Measurements from ENCODE around the gene IPPK.

Gene IPPK

GRCh38 chr9:92644278-92644677 is 25.7 kb downstream of the IPPK start:
- intact Hi-C loops (cut with DNase I), result no loop called here
- DNase-seq, result peak in 4 of 42 donors; percentile 0 to 9 (median 5)

GRCh38 chr9:92642564-92642963 is 27.4 kb downstream of the IPPK start:
- DNase-seq, result peak in 5 of 42 donors; percentile 3 to 23 (median 5)
- intact Hi-C loops (cut with DNase I), result no loop called here

- intact Hi-C loops (cut with DNase I), result no loop called here
- DNase-seq, result peak in 8 of 42 donors; percentile 3 to 25 (median 20)
Measured at GRCh38 chr9:92642041-92642451, 27.9 kb downstream of the IPPK start.

- intact Hi-C loops (cut with DNase I), result no loop called here
- DNase-seq, result peak in 6 of 42 donors; percentile 3 to 26 (median 10)
Measured at GRCh38 chr9:92641092-92641809, 28.7 kb downstream of the IPPK start.

- peak in 7 of 42 donors; percentile 2 to 19 (median 7) for DNase-seq
- intact Hi-C loops (cut with DNase I), result no loop called here
Measured at GRCh38 chr9:92640398-92641091, 29.4 kb downstream of the IPPK start.

- intact Hi-C loops (cut with DNase I), result no loop called here
- peak in 9 of 42 donors; percentile 6 to 34 (median 21) for DNase-seq
Measured at GRCh38 chr9:92639791-92640271, 30.1 kb downstream of the IPPK start.

- DNase-seq, result peak in 4 of 42 donors; percentile 3 to 13 (median 7)
- intact Hi-C loops (cut with DNase I), result no loop called here
Measured at GRCh38 chr9:92639124-92639523, 30.8 kb downstream of the IPPK start.

GRCh38 chr9:92638621-92639101 is 31.3 kb downstream of the IPPK start:
- DNase-seq, result peak in 7 of 42 donors; percentile 6 to 31 (median 8)

GRCh38 chr9:92637886-92638620 is 31.9 kb downstream of the IPPK start:
- intact Hi-C loops (cut with DNase I), result no loop called here
- DNase-seq, result peak in 11 of 42 donors; percentile 1 to 32 (median 13)

More at GRCh38 chr9:92638621-92639101, 31.3 kb downstream of the IPPK start:
- intact Hi-C loops (cut with DNase I), result no loop called here

- intact Hi-C loops (cut with DNase I), result no loop called here
- DNase-seq, result peak in 12 of 42 donors; percentile 3 to 41 (median 14)
Measured at GRCh38 chr9:92637326-92637725, 32.6 kb downstream of the IPPK start.

GRCh38 chr9:92636627-92637026 is 33.3 kb downstream of the IPPK start:
- intact Hi-C loops (cut with DNase I), result no loop called here
- peak in 9 of 42 donors; percentile 4 to 31 (median 16) for DNase-seq

GRCh38 chr9:92635760-92636159 is 34.2 kb downstream of the IPPK start:
- intact Hi-C loops (cut with DNase I), result no loop called here
- DNase-seq, result peak in 9 of 42 donors; percentile 4 to 22 (median 18)

- intact Hi-C loops (cut with DNase I), result loop anchor here (5.0 kb wide), 1 partner anchor 498 kb away; no protein-coding TSS in a partner anchor
- peak; percentile 56 to 89 (median 81) for DNase-seq
Measured at GRCh38 chr9:92634712-92635605, 35.0 kb downstream of the IPPK start.

- intact Hi-C loops (cut with DNase I), result loop anchor here (5.0 kb wide), 1 partner anchor 496 kb away; no protein-coding TSS in a partner anchor
Measured at GRCh38 chr9:92633614-92634278, 36.2 kb downstream of the IPPK start.

GRCh38 chr9:92632641-92633040 is 37.3 kb downstream of the IPPK start:
- intact Hi-C loops (cut with DNase I), result loop anchor here (5.0 kb wide), 1 partner anchor 495 kb away; no protein-coding TSS in a partner anchor

More at GRCh38 chr9:92633614-92634278, 36.2 kb downstream of the IPPK start:
- DNase-seq, result peak in 11 of 42 donors; percentile 5 to 31 (median 14)

GRCh38 chr9:92631452-92632343 is 38.2 kb downstream of the IPPK start:
- intact Hi-C loops (cut with DNase I), result loop anchor here (5.0 kb wide), 1 partner anchor 494 kb away; no protein-coding TSS in a partner anchor
- peak in 13 of 42 donors; percentile 2 to 33 (median 12) for DNase-seq

More at GRCh38 chr9:92632641-92633040, 37.3 kb downstream of the IPPK start:
- peak in 12 of 42 donors; percentile 1 to 37 (median 12) for DNase-seq

Data from head of caudate nucleus (tissue), 42 donors.